SK-MEL-5 (cell line): ENCODE data around the gene CTNNAL1. TPM values are rescaled to one million over a fixed set of nuclear protein-coding genes. Genes with fewer than 3 reads are reported as not detected.

Source experiments
- DNase-seq: peaks from one replicate; pipeline ENCODE4 v3.0.0-alpha.2; 2016; ENCODE audit warnings: low read depth, low spot score
- in situ Hi-C: cut with HindIII; loops from 2 replicates; pipeline ENCODE4 v1.10.0; 2016; ENCODE audit warnings: low sequenced_read_pairs, high pct_unique_total_duplicates, low pct_unique_long_range_greater_than_20kb
- total RNA-seq: library from RNA; depleted of rRNA; stranded (reverse); fragments of >200 nt; shearing (Covaris generic); gene quantifications from 2 replicates; pipeline ENCODE4 v1.2.3, GENCODE V29; 2014

Gene CTNNAL1
- total RNA-seq, 1 experiment from 2014 or later: 61.6 TPM

DNA sequence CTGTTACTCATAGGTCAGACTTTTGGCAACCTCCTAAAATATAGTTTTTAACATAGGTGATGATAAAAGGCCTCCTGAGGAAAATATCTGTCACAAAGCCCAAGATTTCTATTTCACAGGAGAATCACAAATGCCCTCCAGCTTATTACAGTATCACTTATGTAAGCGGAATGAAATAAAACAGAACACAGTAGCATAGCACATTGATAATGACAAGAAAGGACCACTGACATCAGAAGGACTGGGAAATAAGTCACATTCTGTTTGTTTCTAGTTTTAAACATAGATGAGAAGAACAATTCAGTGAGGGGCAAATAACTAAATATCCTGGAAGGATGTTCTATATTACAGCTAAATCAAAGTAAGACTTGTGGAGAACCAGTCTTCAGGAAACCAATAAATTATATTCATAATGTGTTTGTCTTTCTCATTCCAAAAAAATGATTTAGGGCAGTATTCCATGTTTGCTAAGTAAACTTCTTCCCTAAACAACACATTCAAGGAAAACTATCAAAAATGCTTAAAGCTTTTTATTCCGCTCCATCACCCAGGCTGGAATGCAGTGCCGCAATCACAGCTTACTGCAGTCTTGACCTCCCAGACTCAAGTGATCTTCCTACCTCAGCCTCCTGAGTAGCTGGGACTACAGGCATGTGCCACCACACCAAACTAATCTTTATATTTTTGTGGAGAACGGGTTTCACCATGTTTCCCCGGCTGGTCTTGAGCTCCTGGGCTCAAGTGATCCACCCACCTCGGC is 20.8 kb upstream of the CTNNAL1 start:
- no peak for DNase-seq
- in situ Hi-C loops: no loop called here

DNA sequence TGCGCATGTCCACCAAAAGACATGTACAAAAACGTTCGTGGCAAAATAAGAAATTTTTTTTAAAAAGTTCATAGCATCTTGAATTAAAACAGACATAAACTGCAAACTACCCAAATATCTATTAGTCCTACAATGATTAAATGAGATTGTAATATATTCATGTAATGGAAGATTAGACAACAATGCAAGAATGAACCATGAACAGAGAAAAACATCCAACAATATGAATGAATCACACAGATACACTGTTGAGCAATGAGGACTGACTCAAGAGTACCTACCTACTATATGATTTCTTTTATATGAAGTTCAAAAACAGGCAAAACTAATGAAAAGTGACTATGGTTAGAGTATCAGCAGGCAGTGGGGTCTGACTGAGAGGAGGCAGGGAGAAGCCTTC is 17.9 kb upstream of the CTNNAL1 start:
- no peak for DNase-seq
- in situ Hi-C loops: no loop called here

GRCh38 chr9:109030426-109030825 is 17.1 kb upstream of the CTNNAL1 start:
- DNase-seq: no peak
- in situ Hi-C loops: no loop called here

DNA sequence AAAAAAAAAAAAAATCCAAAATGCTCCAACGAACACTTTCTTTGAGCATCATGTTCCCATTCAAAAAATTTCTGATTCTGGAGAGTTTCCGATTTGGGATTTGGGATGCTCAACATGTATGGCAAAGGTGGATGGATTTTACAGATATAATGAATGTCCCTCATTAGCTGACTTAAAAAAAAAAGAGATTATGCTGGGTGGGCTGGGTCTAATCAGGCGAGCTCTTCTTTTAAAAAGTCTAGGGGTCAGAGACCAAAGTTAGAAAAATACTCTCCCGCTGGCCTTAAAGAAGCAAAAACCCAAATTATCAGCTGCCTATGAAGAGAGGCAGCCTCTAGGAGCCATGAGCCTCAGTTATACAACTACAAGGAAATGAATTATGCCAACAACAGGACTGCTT is 15.2 kb upstream of the CTNNAL1 start:
- in situ Hi-C loops: no loop called here
- no peak for DNase-seq

DNA sequence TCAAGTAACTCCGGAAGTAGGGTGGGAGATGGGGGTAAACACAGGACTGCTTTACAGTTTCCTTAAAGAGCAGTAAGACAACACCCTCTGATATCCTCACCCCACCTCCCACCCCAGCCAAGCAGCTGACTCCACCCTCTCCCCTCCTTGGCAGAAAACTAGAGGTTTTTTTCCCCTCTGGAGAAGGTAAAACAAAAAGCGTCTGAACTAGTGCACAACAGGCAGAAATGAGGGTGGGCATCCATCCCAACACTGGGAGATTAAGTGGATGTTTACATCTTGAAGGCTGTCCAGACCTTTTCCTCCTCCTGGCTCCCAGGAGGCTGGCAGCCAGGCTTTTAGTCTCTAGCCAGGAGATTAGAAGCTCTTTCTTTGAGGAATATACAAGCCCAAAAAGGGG is 13.9 kb upstream of the CTNNAL1 start:
- in situ Hi-C loops: no loop called here
- no peak for DNase-seq

DNA sequence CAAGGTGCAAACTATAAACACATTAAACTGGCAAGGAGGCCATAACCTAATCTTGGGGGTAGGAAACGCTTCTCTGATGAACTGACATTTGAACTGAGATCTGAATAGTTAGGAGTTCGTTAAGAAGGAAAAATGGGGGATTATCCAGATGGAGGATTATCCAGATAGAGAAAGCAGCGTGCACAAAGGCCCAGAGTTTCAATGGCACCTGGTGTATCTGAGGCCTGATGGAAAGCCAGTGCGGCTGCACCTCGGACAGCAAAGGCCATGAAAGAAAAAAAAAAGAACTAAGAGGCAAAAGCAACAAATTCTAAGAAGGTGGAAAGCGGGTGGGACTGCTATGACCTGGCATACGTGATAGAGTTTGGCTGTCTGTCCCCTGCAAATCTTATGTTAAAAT is 13.0 kb upstream of the CTNNAL1 start:
- no peak for DNase-seq
- in situ Hi-C loops: no loop called here

- no peak for DNase-seq
- in situ Hi-C loops: no loop called here
Measured at GRCh38 chr9:109022873-109023272, 9.6 kb upstream of the CTNNAL1 start.

GRCh38 chr9:109020581-109021511 is 7.5 kb upstream of the CTNNAL1 start:
- no peak for DNase-seq
- in situ Hi-C loops: no loop called here

DNA sequence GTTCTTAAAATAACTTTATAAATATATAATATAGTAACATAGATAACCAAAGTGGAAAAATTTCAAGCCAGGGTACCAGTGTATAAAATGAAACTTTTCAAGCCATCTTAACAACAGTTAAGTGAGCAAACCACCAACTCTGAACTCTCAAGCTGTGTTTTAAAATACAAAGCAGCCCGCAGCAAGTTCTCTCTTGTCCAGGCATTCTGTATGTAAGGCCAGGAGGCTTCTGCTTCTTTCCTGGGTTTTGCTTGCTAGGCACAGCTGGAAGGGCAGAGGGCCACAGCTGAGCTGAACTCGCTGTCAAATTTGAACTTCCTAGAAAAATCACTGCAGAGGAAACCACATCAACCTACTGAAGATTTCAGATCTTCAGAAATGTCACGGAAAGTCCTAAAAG is 6.8 kb upstream of the CTNNAL1 start:
- in situ Hi-C loops: no loop called here
- no peak for DNase-seq

DNA sequence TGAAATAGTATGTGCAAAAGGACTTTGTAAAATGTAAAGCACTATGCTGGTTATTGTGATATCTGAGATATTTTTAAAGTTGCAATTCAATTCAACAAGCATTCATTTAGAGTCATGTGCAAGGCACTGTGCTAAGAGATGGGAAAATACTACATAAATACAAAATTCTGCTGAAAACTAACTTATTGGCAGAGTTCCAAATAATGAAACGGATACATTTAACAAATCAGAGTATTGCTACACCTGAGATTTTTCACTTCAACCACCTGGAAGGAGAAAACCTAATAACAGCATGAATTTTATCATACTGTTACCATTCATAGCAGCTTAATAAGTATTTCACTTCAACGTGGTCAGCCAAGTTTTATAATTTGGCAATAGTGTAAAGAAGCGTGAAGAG is 6.1 kb upstream of the CTNNAL1 start:
- in situ Hi-C loops: no loop called here
- no peak for DNase-seq

- DNase-seq: no peak
- in situ Hi-C loops: no loop called here
Measured at GRCh38 chr9:109017493-109017892, 4.2 kb upstream of the CTNNAL1 start.

- in situ Hi-C loops: no loop called here
- DNase-seq: no peak
Measured at GRCh38 chr9:109017061-109017460, 3.8 kb upstream of the CTNNAL1 start.

- DNase-seq: no peak
- in situ Hi-C loops: no loop called here
Measured at GRCh38 chr9:109016132-109016531, 2.8 kb upstream of the CTNNAL1 start.

DNA sequence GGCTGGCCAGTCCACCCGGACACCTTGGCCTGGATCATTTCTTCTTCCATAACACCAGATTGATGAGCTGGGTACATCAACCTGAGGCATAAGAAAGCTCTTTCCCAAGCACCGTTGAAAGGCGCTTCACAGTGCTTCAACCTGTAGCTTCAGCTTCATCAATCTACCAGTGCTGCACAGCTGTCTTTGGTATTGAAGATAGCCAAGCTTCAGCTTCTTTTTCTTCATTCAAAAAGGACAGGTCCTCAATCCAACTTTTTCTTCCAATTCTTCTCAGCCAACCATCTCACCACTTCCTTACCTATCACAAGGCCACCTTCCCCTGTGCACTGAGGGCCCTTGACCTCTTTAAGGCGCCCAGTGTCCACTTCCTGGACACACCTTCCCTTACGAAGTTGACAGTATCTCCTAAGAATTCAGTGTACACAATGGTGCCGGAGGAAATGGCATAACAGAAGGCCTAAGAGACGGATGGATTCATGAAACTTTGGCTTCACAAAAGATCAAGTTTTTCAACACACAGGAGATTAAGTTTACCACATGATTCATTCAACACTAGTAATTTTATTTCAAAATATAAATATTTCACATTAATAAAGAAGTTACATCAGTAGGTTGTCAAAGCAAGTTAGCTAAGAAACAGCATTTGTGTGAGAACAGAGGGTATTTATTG is 1.4 kb upstream of the CTNNAL1 start:
- in situ Hi-C loops: no loop called here
- DNase-seq: no peak

DNA sequence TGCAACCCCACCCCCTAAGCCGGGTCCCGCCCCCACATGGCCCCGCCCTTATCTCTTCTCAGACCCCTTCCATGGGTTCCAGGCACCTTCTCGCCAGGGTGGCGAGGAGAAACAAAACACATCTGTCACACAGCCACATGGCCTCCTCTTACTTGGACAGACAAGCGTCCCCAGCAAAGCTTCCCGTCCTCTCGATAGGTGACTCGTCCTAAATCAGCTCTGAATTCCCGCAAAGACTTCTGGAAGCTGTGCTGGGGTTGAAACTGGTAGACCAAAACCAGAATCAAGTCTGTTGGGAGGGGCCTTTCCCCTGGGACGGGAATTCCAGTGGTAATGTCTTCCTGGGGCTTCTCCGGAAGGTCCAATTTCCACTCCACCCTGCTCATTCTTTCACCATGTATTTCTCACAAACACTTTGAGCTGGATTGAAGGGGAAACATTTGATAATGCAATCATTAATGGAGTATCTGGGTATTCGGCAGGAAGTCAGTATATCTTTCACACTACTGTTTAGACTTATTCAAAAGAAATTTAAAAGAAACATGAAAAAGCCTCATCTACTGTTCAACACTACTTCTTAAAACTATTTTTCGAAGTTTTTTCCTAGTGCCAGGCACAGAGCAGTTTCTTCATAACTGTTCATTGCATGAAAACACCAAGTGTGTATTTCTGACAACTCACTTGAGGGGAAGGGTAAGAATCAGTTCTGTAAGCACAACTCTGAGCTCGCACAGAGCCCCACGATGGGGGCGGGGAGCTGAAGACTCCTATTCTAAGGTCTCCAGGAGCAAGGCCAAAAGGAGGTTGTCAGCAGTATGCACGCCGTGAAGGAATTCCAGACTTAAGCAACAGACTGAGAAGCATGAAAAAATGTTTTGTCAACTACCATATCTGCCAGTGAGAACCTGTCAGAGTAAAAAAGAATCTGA is 644 bp upstream of the CTNNAL1 start:
- no peak for DNase-seq
- in situ Hi-C loops: no loop called here

DNA sequence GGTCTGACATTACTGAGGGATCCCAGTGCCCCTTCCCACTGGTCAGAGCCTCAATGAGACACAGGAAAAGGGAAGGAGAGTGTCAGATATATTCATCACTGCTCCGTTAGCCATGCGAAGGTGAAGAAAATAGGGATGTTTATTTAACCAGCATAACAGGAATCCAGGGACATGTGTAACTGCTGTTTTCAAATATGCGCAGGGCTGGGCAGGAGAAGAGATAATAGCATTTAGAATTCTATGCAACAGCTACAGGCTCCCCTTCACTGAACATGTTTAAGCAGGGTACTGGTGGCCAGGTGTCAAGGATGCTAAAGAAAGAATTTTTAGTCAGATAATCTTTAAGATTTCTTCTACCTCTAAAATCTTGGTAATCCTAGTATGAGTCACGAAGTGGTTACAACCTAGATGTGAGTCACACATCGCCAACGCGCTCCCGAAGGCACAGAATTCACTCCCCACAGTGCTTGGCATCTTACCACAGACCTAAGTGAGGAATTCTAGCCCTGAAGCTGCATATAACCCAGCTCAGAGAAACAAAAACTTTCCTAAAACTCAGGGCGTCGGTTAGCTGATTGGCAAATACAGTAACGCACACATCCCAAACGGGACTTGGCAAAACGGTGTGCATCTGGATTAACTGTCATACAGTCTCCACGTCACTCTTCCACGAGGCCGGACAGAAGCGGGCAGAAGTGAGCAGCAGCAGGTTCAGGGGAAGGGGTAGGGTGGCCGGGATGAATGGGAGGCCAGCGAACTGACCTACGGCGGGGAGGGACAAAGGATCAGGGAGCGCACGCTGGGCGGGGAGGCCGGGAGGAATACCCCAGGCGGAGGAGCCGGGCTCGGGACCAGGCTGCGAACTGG is 1.1 kb downstream of the CTNNAL1 start:
- peak; percentile 52 for DNase-seq
- in situ Hi-C loops: no loop called here
